ENCODE measurements around the gene NFKBIZ. TPM values are rescaled to one million over a fixed set of nuclear protein-coding genes. Genes with fewer than 3 reads are reported as not detected.

The NFKBIZ gene
- total and polyA plus RNA-seq, 9 of the 15 experiments (the other 6 are each of a cell fraction or from before 2014, with no cell fraction given), result 1.2 to 13.7 (median 5.7) TPM

GRCh38 chr3:101848754-101849713, at the start of gene NFKBIZ (continued):
- TF ChIP-seq THRA (IDR thresholded peaks at IDR 0.05) (no peak), FOXJ2 (tag; IDR thresholded peaks at IDR 0.05) (no peak), GTF2B (IDR thresholded peaks at IDR 0.05; ENCODE audit: extremely low read depth, insufficient read length) (peak; percentile 74), ZNF639 (CRISPR knock-in tag; conservative IDR thresholded peaks at IDR 0.05 in 1 of 2, IDR thresholded peaks at IDR 0.05 in 1 of 2) (peak in 1 of 2 experiments; percentile 84; a peak in 2 of 4 replicates), CC2D1A (IDR thresholded peaks at IDR 0.05) (no peak), ZFP36 (IDR thresholded peaks at IDR 0.05; ENCODE audit: low read depth, low read length, partially characterized antibody) (no peak), ZBTB1 (CRISPR knock-in tag; IDR thresholded peaks at IDR 0.05; ENCODE audit: borderline replicate concordance, low read depth) (peak; percentile 22; the same call in 1 of the 2 replicates), ILF3 (IDR thresholded peaks at IDR 0.05; ENCODE audit: borderline replicate concordance) (peak; percentile 69; the same call in 1 of the 2 replicates), CBX1 (IDR thresholded peaks at IDR 0.05; ENCODE audit: low read depth) (peak; percentile 53; the same call in 1 of the 2 replicates), POLR2H (tag; IDR thresholded peaks at IDR 0.05; ENCODE audit: low read depth) (peak; percentile 92), BRF1 (IDR thresholded peaks at IDR 0.05; ENCODE audit: borderline replicate concordance, extremely low read depth, insufficient read length) (no peak), EHMT2 (IDR thresholded peaks at IDR 0.05) (no peak), PRPF4 (IDR thresholded peaks at IDR 0.05; ENCODE audit: insufficient read depth, low read depth, low read length, poor library complexity, severe bottlenecking) (no peak), CREB5 (CRISPR knock-in tag; IDR thresholded peaks at IDR 0.05) (no peak)
- TF ChIP-seq, protein P1, sequence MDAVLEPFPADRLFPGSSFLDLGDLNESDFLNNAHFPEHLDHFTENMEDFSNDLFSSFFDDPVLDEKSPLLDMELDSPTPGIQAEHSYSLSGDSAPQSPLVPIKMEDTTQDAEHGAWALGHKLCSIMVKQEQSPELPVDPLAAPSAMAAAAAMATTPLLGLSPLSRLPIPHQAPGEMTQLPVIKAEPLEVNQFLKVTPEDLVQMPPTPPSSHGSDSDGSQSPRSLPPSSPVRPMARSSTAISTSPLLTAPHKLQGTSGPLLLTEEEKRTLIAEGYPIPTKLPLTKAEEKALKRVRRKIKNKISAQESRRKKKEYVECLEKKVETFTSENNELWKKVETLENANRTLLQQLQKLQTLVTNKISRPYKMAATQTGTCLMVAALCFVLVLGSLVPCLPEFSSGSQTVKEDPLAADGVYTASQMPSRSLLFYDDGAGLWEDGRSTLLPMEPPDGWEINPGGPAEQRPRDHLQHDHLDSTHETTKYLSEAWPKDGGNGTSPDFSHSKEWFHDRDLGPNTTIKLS (IDR thresholded peaks at IDR 0.05; ENCODE audit: borderline replicate concordance, low read depth), result no peak
- TF ChIP-seq, protein P2, sequence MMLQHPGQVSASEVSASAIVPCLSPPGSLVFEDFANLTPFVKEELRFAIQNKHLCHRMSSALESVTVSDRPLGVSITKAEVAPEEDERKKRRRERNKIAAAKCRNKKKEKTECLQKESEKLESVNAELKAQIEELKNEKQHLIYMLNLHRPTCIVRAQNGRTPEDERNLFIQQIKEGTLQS (IDR thresholded peaks at IDR 0.05), result peak; percentile 53; the same call in 1 of the 2 replicates
- TF ChIP-seq, protein P2 (CRISPR knock-in tag; conservative IDR thresholded peaks at IDR 0.05), result no peak
